A673 (cell line): Measurements from ENCODE around the gene LRRN4. TPM values are rescaled to one million over a fixed set of nuclear protein-coding genes. Genes with fewer than 3 reads are reported as not detected.

Source experiments
- BruUV-seq: library from RNA; stranded (reverse); fragments of 400-500 nt; replicated peaks from 2 replicates; lab custom pipeline; 2021; lab: Mats Ljungman, UMichigan
- CTCF ChIA-PET: fragments of 300-600 bp; sonication (Branson Sonifier 250); formaldehyde crosslinking; loops from one replicate; lab custom pipeline; 2022; ENCODE audit warnings: antibody characterized with exemption; lab: Charles Lee
- POLR2A ChIA-PET: fragments of 300-600 bp; sonication (Branson Sonifier 250); formaldehyde crosslinking; loops from one replicate; lab custom pipeline; 2022; ENCODE audit warnings: antibody characterized with exemption; ENCODE audit not compliant: low non-redundant PET; lab: Charles Lee
- DNase-seq: peaks from one replicate; pipeline ENCODE4 v3.0.0-alpha.2; 2015; ENCODE audit warnings: low spot score
- H3K27ac ChIP-seq: fragments of 200-600 bp; sonication (generic); 2 replicates; pipeline ENCODE4 v1.5.1; 2016; ENCODE audit warnings: mixed run types, low read depth, mild to moderate bottlenecking, mixed read lengths, antibody characterized with exemption, low read length; ENCODE audit not compliant: poor library complexity, severe bottlenecking
- H3K27me3 ChIP-seq: fragments of 200-600 bp; sonication (generic); replicated peaks from 2 replicates; pipeline ENCODE4 v1.6.1; 2017; ENCODE audit warnings: mixed run types, low read depth, mild to moderate bottlenecking, mixed read lengths, antibody characterized with exemption, low read length; ENCODE audit not compliant: insufficient read depth, poor library complexity
- H3K36me3 ChIP-seq: fragments of 200-600 bp; sonication (generic); 2 replicates; pipeline ENCODE4 v1.6.1; 2016; ENCODE audit warnings: mixed run types, mild to moderate bottlenecking, mixed read lengths, antibody characterized with exemption, low read length; ENCODE audit not compliant: insufficient read depth, poor library complexity, severe bottlenecking
- H3K4me1 ChIP-seq: fragments of 200-600 bp; sonication (generic); 2 replicates; pipeline ENCODE4 v1.6.1; 2017; ENCODE audit warnings: mixed run types, mild to moderate bottlenecking, mixed read lengths, antibody characterized with exemption, low read length; ENCODE audit not compliant: insufficient read depth, poor library complexity, severe bottlenecking
- H3K4me3 ChIP-seq: fragments of 200-600 bp; sonication (generic); 2 replicates; pipeline ENCODE4 v1.5.1; 2016; ENCODE audit warnings: low read depth, mixed run types, mild to moderate bottlenecking, mixed read lengths, low read length; ENCODE audit not compliant: poor library complexity, severe bottlenecking
- H3K9me3 ChIP-seq: fragments of 200-600 bp; sonication (generic); 2 replicates; pipeline ENCODE4 v1.6.1; 2016; ENCODE audit warnings: mixed run types, low read depth, mild to moderate bottlenecking, mixed read lengths, antibody characterized with exemption, low read length; ENCODE audit not compliant: poor library complexity, severe bottlenecking
- EZH2 ChIP-seq: fragments of 200-600 bp; sonication (generic); IDR thresholded peaks from 2 replicates; pipeline ENCODE4 v1.6.1; 2017; ENCODE audit warnings: borderline replicate concordance, low read depth, mild to moderate bottlenecking, mixed read lengths, antibody characterized with exemption, low read length; ENCODE audit not compliant: poor library complexity, severe bottlenecking
- intact Hi-C: fragments of 100-400 bp; cut with micrococcal nuclease; formaldehyde crosslinking; loops from one replicate; pipeline ENCODE4 v1.10.0; 2022; ENCODE audit not compliant: unreplicated experiment
- total RNA-seq: library from RNA; stranded (reverse); gene quantifications from 2 replicates; pipeline ENCODE4 v1.2.3, GENCODE V29; 2021
- TF ChIP-seq, protein P1 (sequence below): fragments of 300-800, 200-600 bp; sonication (generic); conservative IDR thresholded peaks from 2 replicates; pipeline ENCODE4 v1.5.1; 2017; ENCODE audit warnings: low read depth, mild to moderate bottlenecking, antibody characterized with exemption, low read length, moderate library complexity, mixed read lengths

LRRN4 gene
- total RNA-seq, 1 experiment from 2014 or later = not detected

DNA sequence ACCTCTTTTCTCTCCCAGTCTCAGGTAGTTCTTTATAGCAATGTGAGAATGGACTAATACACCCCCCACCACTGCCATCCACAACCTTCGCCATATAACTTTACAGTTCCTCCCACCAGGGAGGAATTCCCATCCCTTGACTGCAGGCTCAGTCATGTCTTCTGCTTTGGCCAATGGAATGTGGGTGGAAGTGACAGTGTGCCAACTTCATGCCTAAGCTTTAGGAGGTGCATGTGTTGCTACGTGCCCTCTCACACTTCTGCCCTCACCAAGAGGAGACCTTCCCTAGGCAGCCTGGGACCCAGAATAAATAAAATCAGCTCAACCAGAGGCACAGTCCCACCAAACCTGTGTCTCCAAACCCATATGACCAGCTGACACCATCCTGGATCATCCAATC lies 33.0 kb upstream of the LRRN4 start:
- CTCF ChIA-PET = no interaction called here
- H3K9me3 ChIP-seq = no peaks in the 10 kb centered on the region
- no peaks in the 10 kb centered on the region for H3K36me3 ChIP-seq
- POLR2A ChIA-PET = no interaction called here
- no peak for DNase-seq
- intact Hi-C loops = no loop called here
- no peaks in the 10 kb centered on the region for H3K27me3 ChIP-seq
- H3K4me1 ChIP-seq = no peaks in the 10 kb centered on the region
- H3K4me3 ChIP-seq = no peak overlapping the region
- H3K27ac ChIP-seq = no peak overlapping the region
- TF ChIP-seq EZH2 = no peak
- TF ChIP-seq, protein P1, sequence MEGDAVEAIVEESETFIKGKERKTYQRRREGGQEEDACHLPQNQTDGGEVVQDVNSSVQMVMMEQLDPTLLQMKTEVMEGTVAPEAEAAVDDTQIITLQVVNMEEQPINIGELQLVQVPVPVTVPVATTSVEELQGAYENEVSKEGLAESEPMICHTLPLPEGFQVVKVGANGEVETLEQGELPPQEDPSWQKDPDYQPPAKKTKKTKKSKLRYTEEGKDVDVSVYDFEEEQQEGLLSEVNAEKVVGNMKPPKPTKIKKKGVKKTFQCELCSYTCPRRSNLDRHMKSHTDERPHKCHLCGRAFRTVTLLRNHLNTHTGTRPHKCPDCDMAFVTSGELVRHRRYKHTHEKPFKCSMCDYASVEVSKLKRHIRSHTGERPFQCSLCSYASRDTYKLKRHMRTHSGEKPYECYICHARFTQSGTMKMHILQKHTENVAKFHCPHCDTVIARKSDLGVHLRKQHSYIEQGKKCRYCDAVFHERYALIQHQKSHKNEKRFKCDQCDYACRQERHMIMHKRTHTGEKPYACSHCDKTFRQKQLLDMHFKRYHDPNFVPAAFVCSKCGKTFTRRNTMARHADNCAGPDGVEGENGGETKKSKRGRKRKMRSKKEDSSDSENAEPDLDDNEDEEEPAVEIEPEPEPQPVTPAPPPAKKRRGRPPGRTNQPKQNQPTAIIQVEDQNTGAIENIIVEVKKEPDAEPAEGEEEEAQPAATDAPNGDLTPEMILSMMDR = no peak
- no TSS peak for BruUV-seq

DNA sequence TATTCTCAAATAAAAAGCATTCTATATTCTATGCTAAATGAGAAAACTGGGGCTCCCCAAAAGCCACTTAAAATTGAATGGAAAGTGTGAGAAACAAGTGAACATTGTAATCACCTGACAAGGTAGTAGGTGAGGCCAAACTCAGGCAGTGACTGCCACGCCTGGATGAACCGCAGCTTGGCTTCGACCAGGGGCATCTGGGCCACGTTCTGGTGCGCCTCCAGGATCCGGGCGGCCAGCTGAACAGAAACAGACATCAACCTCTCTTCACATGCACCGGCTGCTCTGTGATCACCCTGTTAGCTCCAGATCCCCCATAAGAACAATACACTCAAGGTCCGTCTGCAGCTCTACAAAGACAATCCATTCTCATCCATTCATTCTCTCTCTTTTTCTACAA lies 30.1 kb upstream of the LRRN4 start:
- Histone ChIP-seq H3K4me3 (no peak overlapping the region), H3K27ac (no peak overlapping the region), H3K4me1 (no peaks in the 10 kb centered on the region), H3K27me3 (no peaks in the 10 kb centered on the region), H3K9me3 (no peaks in the 10 kb centered on the region), H3K36me3 (no peaks in the 10 kb centered on the region)
- TF ChIP-seq, protein P1 = no peak
- no peak for TF ChIP-seq EZH2
- DNase-seq = no peak
- CTCF ChIA-PET = interaction anchor here (0.9 kb wide), 1 partner anchor 555 kb away, joined by 3 read pairs; no protein-coding TSS in a partner anchor
- intact Hi-C loops = no loop called here
- POLR2A ChIA-PET = interaction anchor here (0.7 kb wide), 1 partner anchor 9 kb away, joined by 3 read pairs; no protein-coding TSS in a partner anchor
- BruUV-seq = no TSS peak

DNA sequence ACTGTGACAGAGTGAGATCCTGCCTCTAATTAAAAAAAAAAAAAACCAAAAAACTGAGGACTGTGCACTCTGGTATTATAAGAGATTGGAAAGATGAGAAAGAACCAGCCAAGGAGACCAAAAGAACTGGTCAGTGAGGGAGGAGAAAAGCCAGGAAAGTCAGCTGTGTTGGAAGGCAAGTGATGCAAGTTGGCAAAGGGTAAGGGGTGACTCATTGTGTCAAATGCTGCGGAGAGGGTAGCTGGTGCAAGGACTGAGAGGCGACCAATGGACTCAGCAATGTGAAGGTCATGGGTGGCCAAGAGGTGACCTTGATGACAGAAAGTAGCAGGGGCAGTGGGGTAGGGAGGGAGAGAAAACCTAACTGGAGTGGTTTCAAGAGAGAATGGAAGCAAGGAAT lies 27.4 kb upstream of the LRRN4 start:
- POLR2A ChIA-PET = no interaction called here
- CTCF ChIA-PET = no interaction called here
- no peak for DNase-seq

More for the DNA sequence above, 27.4 kb upstream of the LRRN4 start:
- Histone ChIP-seq H3K9me3 (no peaks in the 10 kb centered on the region), H3K27ac (no peak overlapping the region), H3K4me1 (no peaks in the 10 kb centered on the region), H3K4me3 (no peak overlapping the region), H3K27me3 (no peaks in the 10 kb centered on the region), H3K36me3 (no peaks in the 10 kb centered on the region)
- intact Hi-C loops = no loop called here
- TF ChIP-seq, protein P1 = no peak
- no peak for TF ChIP-seq EZH2
- BruUV-seq = no TSS peak
